ENCODE data around the gene VENTX.

Gene VENTX

DNA sequence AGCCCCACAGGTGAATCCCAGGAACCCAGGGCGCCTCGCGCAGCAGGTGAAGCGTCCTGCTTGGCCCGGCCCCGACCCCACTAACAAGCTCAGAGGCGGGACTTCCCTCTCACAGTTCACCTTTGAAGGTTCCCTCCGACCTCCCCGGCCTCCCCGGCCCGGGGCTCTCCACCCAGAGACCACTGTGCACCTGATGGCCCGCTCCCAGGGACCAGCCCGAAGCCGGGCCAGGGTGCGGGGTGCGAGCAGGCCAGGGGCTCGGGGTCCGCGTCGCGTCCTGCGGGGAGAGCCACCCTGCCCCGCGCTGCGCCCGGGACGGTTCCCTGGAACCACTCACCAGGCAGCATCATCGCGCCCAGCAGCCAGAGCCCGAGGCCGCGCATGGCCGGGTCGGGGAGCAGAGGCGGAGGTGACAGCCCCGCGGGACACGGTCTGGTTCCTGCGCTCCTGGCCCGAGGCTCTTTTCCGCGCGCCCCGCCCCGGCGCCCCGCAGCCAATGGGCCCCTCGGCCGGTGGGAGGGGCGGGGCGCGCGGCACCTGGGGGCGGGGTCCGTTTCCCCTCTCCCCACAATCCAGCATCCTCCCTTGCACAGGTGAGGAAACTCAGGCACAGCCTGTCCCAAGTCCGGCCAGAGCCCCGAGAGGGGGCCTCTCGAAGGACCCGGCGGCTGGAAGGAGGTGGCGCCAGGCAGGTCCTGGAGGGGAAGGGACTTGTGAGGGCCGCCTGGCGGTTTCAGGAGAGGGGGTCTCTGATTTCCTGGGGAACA is 39.0 kb downstream of the VENTX start, which contains the start of gene ADAM8:
ADAM8 (minus strand) TSS at position 434 of the 767 bp plus-strand sequence; CDS start at position 383, 51 bp downstream.
- no peak for DNase-seq

DNA sequence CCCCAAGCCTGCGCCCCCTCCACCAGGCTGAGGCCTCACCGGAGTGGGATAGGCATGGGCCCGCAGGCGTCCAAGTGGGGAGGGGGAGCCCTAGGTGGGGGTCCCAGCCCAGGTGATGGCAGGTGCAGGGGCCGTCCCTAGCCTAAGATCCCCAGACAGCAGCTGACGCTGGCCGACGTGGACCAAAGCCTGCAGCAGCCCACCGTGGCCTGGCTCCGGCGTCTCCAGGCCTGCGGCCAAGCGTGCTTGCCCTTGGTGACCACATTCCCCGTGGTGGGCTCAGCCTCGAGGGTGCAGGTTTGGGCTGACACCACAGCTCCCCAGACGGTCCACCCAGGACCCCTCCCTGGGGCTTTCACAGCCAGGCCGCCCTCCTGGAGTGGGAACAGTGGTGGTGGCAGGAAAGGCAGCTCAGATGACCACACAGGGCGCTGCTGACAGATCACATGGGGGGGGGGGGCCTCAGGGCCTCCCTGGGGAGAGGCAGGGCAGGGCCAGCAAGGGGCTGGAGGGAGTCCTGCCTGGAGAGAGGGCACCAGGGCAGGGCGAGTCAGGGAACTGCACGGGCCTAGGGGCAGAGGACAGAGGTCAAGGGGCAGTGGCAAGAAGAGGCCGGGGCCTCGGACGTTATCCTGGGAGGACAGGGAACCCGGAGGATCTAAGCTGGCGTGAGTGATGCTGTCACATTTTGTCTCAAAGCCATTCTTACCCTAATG is 39.8 kb downstream of the VENTX start:
- DNase-seq = no peak

DNA sequence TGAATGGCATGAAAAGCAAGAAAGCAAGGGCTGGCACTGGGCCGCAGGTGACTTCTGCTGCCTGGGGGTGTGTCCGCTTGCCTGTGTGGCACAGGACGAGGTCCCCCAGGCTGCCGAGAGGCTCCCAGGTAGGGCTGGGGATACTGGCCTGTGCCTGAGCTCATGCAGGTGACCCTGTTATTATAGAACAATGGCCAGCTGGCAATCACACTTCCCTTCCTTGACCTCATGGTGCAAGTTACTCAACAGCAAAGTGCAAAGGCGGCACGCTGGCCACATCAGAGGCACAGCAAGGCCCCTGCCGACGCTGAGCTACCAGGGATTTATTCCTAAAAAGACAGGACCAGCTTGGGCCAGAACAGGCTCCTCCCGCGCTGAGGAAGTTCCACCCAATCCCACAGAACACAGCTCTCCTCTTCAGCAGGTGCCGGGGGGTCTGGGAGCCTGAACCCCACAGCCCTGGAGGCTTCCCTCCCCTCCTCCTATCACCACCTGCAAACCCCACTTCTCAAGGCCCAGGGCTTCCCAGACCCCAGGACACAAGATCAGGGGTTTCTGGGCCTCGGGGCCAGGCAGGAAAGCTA is 40.4 kb downstream of the VENTX start:
- no peak for DNase-seq

DNA sequence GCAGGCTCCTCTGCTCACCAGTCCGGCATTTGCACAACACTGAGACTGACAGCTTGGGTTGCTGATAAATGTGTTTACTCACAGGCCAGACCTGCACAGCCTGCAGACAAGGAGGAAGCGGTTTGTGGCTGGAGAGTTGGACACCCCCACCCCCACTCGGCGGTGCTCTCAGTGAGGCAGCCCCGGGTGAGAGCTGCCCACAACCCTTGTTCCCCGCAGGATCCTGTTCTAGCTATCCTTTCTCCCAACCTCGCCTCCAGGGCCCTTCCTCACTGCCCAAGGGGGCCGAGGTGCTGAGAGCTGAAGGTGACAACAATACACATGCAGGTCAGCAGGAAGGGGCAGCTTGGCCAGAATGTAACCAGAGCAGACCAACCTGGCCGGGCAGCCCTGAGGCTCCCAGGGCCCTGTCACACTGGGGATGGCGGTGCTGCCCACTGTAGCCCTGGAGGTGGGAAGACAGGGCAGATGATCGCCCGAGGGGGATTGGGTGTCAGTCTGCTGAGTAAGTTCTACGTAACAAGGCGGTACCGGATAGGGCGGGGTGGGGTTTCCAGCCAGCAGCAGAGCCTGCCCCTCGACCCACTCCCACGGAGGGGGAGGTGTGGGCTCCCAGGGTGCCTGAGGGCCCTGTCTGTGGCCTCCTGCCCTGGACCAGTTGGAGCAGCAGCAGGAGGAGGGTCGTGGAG is 41.1 kb downstream of the VENTX start:
- no peak for DNase-seq

DNA sequence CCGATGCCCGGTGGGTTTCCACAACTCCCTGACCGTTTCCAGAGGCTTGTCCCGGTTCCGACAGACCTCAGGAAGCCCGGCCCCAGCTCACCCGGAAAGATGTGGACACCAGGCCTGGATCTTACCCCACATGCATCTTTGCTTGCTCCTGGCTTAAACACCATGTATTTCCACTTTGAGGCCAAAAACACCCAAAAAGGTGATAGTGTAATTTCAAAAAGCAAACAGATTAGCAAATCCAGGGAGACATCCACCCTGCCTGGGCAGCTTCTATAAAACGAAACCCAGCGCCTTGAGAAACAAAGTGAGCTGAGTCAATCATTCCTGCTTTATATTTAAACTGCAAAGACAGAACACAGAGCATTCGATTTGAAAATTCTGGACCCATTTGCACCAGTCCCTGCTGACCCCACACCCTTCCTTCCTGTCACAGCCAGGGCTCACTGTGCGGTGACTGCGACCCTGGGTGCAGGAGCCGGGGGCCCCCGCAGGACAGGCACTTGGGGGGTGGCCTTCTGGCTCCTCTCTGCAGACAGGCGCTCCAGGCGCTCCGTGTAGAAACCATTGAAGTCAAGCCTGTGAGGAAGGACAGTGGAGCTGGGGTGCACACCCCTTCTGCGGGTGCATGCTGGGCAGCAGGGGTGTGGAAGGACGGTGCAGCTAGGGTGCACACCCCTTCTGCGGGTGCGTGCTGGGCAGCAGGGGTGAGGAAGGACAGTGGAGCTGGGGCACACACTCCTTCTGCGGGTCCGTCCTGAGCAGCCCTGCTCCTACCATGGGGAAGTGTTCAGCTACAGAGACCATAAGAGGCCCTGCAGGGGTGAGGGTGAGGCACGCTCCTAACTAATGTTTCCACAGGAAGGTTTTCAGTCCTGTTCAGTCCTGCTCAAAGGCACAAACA is 41.9 kb downstream of the VENTX start:
- no peak for DNase-seq

DNA sequence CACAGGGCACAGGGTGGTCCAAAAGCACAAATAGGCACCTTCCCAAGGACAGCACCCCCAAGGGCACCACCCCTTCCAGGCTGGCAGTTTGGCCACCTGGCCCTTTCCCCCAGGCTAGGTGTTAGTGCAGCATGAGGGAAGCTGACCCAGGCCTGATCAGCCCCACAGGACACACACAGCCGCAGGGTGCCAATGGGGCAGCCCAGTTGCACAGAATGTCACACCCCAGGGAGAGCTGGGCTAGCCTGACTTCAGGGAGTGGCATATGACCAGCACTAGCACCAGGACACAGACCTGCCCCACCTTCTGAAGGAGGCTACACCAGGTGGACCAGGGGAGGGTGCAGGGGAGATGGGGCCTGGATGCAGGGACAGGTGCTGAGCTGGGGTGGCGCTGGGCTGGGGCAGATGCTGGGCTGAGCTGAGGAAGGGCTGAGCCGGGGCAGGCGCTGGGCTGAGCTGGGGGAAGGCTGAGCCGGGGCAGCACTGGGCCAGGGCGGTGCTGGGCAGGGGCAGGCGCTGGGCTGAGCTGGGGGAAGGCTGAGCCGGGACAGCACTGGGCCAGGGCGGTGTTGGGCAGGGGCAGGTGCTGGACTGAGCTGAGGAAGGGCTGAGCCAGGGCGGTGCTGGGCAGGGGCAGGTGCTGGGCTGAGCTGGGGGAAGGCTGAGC is 42.9 kb downstream of the VENTX start:
- no peak for DNase-seq

DNA sequence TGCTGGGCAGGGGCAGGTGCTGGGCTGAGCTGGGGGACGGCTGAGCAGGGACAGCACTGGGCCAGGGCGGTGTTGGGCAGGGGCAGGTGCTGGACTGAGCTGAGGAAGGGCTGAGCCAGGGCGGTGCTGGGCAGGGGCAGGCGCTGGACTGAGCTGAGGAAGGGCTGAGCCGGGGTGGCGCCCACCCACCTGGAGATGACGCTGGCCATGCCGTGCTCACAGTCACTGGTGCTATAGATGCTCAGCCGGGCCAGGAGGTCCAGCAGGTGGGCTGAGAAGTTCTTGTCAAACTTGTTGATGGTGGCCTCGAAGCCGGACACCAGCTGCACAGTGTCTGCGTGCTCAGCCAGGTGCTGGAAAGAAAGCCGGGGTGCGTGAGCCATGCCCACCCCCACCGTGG is 43.4 kb downstream of the VENTX start:
- no peak for DNase-seq

DNA sequence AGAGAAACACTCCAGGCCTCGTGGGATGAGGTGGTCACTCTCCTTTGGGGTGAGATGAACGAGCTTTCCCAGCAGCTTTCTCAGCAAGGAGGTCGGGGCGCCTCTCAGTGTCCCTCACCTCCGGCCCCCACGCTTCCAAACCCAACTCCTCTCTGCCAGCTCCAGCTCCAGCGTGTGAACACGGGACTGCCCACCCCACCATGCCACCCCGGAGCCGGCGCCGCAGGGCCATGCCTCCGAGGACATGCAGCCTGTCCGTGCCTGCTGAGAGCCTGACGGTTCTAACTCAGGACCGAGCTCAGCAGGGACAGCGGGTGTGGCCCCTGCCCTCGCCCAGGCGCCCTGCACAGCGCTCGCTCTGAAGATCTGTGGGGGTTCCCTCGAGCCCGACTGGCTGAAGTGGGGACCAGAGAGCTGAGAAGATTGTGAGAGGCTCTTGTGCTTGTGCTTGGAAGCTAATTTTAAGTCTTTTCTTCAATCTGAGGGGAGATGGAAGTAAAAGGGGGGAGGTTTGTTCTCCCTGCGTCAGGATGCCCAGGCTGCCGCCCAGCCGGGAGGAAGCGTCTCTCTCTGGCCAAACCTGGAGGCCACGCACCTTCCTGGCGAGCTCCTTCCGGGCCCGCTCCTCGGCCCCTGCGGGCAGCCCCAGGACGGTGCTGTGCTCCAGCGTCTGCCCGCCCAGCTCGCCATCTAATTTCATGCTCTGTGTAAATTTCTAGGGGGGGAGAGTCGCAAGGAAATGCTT is 44.1 kb downstream of the VENTX start:
- no peak for DNase-seq

DNA sequence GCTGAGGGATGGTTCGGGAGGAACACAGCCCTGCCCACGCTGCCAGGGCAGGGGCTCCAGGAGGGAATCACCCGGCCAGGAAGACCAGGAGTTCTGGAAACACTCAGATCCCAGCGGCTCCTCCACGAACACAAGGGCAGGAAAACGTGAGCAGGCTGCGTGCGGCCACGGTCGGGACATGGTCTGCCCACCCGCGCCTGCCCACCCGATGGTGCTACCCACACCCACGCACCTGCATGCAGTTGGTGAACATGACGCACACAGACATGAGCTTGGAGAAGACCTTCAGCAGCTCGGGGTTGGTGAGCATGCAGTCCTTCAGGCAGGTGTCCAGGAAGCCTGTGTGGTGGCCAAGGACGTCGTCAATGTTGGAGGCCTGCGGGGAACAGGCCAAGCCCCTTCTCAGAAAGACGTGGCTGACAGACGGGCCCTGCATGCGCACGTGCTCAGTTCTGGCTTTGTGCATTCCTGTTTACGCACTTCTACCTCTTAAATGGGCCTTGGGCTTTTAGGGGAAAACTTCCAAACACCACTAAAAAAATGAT is 45.3 kb downstream of the VENTX start:
- DNase-seq = no peak

DNA sequence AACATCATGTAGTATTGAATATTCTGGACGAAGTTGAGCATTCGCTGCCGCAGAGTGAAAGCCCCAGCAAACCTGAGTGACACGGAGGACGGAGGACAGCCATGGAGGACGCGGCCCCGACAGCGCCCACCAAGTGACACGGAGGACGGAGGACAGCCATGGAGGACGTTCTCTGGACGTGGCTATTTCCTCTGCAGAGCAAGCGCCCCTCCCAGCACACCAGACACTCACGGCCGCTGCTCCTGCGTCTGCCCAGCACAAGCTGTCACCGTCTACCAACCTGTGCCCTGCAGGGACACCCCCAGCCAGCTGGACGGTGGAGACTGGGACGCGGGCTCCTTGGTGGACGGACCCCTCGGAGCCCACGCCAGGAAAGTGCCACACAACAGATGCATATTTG is 46.3 kb downstream of the VENTX start:
- DNase-seq = no peak

DNA sequence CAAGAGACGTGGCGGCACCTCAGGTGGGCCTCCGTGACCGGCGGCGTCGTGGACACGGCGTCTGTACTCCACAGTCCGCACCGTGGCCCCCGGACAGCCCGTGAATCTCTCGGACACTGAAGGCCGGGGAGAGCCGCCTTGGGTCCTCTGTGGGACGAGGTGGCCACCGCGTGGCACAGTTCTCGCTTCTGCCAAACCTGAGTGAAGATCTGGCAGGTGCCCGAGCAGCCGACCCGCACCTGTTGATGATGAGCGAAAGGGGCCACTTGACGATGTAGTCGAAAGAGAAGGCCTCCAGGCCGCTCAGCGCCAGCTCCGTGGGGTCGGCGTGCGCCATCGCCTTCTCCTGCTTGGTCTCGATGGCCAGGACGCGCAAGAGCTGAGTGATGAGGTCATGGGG is 47.6 kb downstream of the VENTX start:
- no peak for DNase-seq

DNA sequence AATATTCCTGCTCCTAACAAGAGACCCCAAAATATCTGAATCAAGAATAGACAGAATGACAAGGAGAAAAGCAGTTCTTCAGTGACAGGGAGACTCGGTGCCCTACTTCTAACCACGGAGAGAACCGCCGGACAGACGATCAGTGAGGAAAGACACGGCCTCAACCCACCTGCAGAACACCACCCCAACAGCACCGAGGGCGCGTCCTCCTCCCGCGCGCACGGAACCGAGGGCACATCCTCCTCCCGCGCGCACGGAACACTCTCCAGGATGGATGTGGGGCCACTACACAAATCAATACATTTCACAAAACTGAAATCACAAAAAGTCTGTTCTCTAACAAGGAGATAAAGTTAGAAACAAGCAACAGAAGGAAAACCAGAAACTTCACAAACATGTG is 48.7 kb downstream of the VENTX start:
- no peak for DNase-seq

DNA sequence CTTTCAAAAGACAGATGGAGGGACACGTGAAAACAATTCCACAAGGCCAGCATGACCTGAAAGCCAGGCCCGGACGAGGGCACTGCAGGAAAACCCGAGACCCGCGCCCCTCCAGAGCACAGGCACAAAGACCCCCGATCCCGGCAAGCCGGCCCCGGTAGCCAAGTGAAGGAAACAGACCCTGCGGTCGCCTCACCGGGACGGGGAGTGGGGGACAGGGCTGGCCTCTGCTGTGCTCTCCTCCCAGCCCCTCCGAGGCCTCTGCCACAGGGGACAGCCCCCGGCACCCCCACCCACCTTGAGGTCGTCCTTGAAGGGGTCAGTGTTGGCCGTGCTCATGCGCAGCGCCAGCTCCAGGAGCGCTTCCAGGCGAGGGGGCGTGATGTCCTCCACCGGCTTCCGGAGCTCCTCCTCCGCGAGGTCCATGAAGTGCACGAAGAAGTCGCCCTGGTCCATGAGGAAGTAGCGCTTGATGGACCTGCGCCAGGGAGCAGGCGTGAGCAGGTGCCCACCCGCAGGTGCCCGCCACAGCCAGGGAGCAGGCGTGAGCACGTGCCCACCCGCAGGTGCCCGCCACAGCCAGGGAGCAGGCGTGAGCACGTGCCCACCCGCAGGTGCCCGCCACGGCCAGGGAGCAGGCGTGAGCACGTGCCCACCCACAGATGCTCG is 50.3 kb downstream of the VENTX start:
- DNase-seq = no peak

DNA sequence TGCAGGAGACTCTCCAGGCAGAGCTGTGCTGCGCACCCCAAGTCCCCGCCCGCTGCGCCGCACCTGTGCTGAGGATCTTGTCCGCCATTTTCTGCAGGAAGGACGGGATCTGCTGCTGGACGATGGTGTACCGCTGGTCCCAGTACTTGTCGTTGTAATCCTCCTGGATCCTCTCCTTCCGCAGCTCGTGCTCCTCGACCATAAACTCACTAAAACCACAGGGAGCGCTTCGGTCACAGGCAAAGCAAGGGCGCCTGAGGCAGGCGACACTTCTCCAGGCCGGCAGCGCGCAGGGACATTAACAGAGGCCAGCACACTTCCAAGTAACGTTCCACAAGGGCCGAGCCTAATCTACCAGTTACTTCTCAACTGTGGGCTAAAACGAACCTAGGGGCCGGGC is 52.1 kb downstream of the VENTX start:
- no peak for DNase-seq

All from NCI-H1694 treated with DMSO at 0.1 percent for 48 hours (cell line).